Measurements from ENCODE around the gene FRRS1L. TPM values are rescaled to one million over a fixed set of nuclear protein-coding genes. Genes with fewer than 3 reads are reported as not detected.
A peak's percentile ranks its signal among the peaks of the same experiment; 100 is the strongest.

The FRRS1L gene
- total RNA-seq, 2 donors from 2014 or later, result 0.12 to 1.8 TPM

GRCh38 chr9:109182940-109183798 is 16.1 kb upstream of the FRRS1L start:
- Histone ChIP-seq H3K27me3 (no peaks in the 10 kb centered on the region), H3K9me3 (no peaks in the 10 kb centered on the region), H3K27ac (no peak overlapping the region), H3K4me1 (no peaks in the 10 kb centered on the region), H3K4me3 (no peak overlapping the region), H3K36me3 (no peaks in the 10 kb centered on the region), H3K9ac (ENCODE audit: low read depth in 2 of 2, low read length in 2 of 2) (no peak overlapping the region)
- TF ChIP-seq CTCF (IDR thresholded peaks at IDR 0.05), result no peak
- intact Hi-C loops (cut with DNase I), result no loop called here
- peak; percentile 54 for DNase-seq

- intact Hi-C loops (cut with DNase I), result no loop called here
- H3K9ac ChIP-seq (ENCODE audit: low read depth in 2 of 2, low read length in 2 of 2), result no peak overlapping the region
- no peak for DNase-seq
These were observed 15.5 kb upstream of the FRRS1L start for GRCh38 chr9:109182550-109182939.

GRCh38 chr9:109181284-109181683 is 14.2 kb upstream of the FRRS1L start:
- H3K27ac ChIP-seq, result no peak overlapping the region
- H3K36me3 ChIP-seq, result no peaks in the 10 kb centered on the region
- H3K4me3 ChIP-seq, result no peak overlapping the region
- H3K27me3 ChIP-seq, result no peaks in the 10 kb centered on the region
- no peak for TF ChIP-seq CTCF (IDR thresholded peaks at IDR 0.05)
- DNase-seq, result no peak
- intact Hi-C loops (cut with DNase I), result no loop called here
- no peak overlapping the region for H3K9ac ChIP-seq (ENCODE audit: low read depth in 2 of 2, low read length in 2 of 2)
- no peaks in the 10 kb centered on the region for H3K9me3 ChIP-seq
- no peaks in the 10 kb centered on the region for H3K4me1 ChIP-seq

More at GRCh38 chr9:109182550-109182939, 15.5 kb upstream of the FRRS1L start:
- no peak overlapping the region for H3K4me3 ChIP-seq
- no peak for TF ChIP-seq CTCF (IDR thresholded peaks at IDR 0.05)
- no peaks in the 10 kb centered on the region for H3K36me3 ChIP-seq
- H3K27ac ChIP-seq, result no peak overlapping the region
- no peaks in the 10 kb centered on the region for H3K4me1 ChIP-seq
- no peaks in the 10 kb centered on the region for H3K9me3 ChIP-seq
- no peaks in the 10 kb centered on the region for H3K27me3 ChIP-seq

GRCh38 chr9:109179801-109180523 is 12.9 kb upstream of the FRRS1L start:
- no peak for TF ChIP-seq CTCF (IDR thresholded peaks at IDR 0.05)
- H3K27me3 ChIP-seq, result no peaks in the 10 kb centered on the region
- no peaks in the 10 kb centered on the region for H3K4me1 ChIP-seq
- H3K9me3 ChIP-seq, result no peaks in the 10 kb centered on the region
- no peak overlapping the region for H3K27ac ChIP-seq
- no peaks in the 10 kb centered on the region for H3K36me3 ChIP-seq
- H3K9ac ChIP-seq (ENCODE audit: low read depth in 2 of 2, low read length in 2 of 2), result no peak overlapping the region
- DNase-seq, result no peak
- H3K4me3 ChIP-seq, result no peak overlapping the region
- intact Hi-C loops (cut with DNase I), result no loop called here

GRCh38 chr9:109176963-109177362 is 9.9 kb upstream of the FRRS1L start:
- H3K27ac ChIP-seq, result no peak overlapping the region
- no peaks in the 10 kb centered on the region for H3K36me3 ChIP-seq
- no peak for DNase-seq
- H3K9ac ChIP-seq (ENCODE audit: low read depth in 2 of 2, low read length in 2 of 2), result no peak overlapping the region
- H3K4me3 ChIP-seq, result no peak overlapping the region
- intact Hi-C loops (cut with DNase I), result no loop called here
- H3K4me1 ChIP-seq, result no peaks in the 10 kb centered on the region
- H3K27me3 ChIP-seq, result no peaks in the 10 kb centered on the region
- TF ChIP-seq CTCF (IDR thresholded peaks at IDR 0.05), result no peak
- no peaks in the 10 kb centered on the region for H3K9me3 ChIP-seq
